Activated naive CD8-positive, alpha-beta T cell (primary cell): Measurements from ENCODE around the gene PCDHGA12.
"Not testable (repeated sequence)": the region's sequence is repeated elsewhere in the genome, so short reads cannot be mapped to it uniquely, and the experiment has no call there.

Source experiments
- H3K27ac Mint-ChIP-seq: one replicate; pipeline ENCODE4 v1.8.0; 2021; ENCODE audit warnings: mixed read lengths
- H3K27me3 Mint-ChIP-seq: one replicate; pipeline ENCODE4 v1.8.0; 2021; ENCODE audit warnings: mixed read lengths
- H3K36me3 Mint-ChIP-seq: one replicate; pipeline ENCODE4 v1.8.0; 2021; ENCODE audit warnings: mixed read lengths
- H3K4me1 Mint-ChIP-seq: one replicate; pipeline ENCODE4 v1.8.0; 2021; ENCODE audit warnings: low read depth, mixed read lengths
- H3K4me3 Mint-ChIP-seq: one replicate; pipeline ENCODE4 v1.8.0; 2021; ENCODE audit warnings: mild to moderate bottlenecking, mixed read lengths
- H3K9me3 Mint-ChIP-seq: one replicate; pipeline ENCODE4 v1.8.0; 2021; ENCODE audit warnings: low read depth, mixed read lengths

PCDHGA12 gene

GRCh38 chr5:141398608-141399007 lies 31.7 kb upstream of the PCDHGA12 start:
- Mint-ChIP-seq H3K27me3 (peaks cover 47% of the 10 kb centered on the region), H3K4me1 (peaks cover 4% of the 10 kb centered on the region), H3K9me3 (peaks cover 16% of the 10 kb centered on the region), H3K27ac (no peak overlapping the region), H3K4me3 (peak overlapping the region; percentile 30), H3K36me3 (peaks cover 22% of the 10 kb centered on the region)

GRCh38 chr5:141399555-141400258 lies 30.6 kb upstream of the PCDHGA12 start:
- H3K4me1 Mint-ChIP-seq, result peaks cover 4% of the 10 kb centered on the region
- H3K27me3 Mint-ChIP-seq, result peaks cover 48% of the 10 kb centered on the region
- H3K36me3 Mint-ChIP-seq, result peaks cover 18% of the 10 kb centered on the region
- H3K4me3 Mint-ChIP-seq, result no peak overlapping the region
- peaks cover 19% of the 10 kb centered on the region for H3K9me3 Mint-ChIP-seq
- H3K27ac Mint-ChIP-seq, result no peak overlapping the region

GRCh38 chr5:141402553-141403243 lies 27.6 kb upstream of the PCDHGA12 start, which contains the start of gene PCDHGA9:
TSS of gene PCDHGA9 (plus strand) at chr5:141402778. CDS start at chr5:141402953, 175 bp downstream.
- Mint-ChIP-seq H3K4me3 (peak within 1 kb of the TSS; percentile 75), H3K27me3 (peaks cover 50% of the 10 kb centered on the region), H3K27ac (no peak within 1 kb of the TSS), H3K4me1 (peaks cover 4% of the 10 kb centered on the region), H3K36me3 (peaks cover 19% of the 10 kb centered on the region), H3K9me3 (peaks cover 19% of the 10 kb centered on the region)

- Mint-ChIP-seq H3K4me3 (no peak overlapping the region), H3K4me1 (peaks cover 4% of the 10 kb centered on the region), H3K27ac (no peak overlapping the region), H3K9me3 (peaks cover 19% of the 10 kb centered on the region), H3K27me3 (peaks cover 53% of the 10 kb centered on the region), H3K36me3 (peaks cover 21% of the 10 kb centered on the region)
Observed at GRCh38 chr5:141403387-141403786, 26.9 kb upstream of the PCDHGA12 start.

- peaks cover 15% of the 10 kb centered on the region for H3K36me3 Mint-ChIP-seq
- H3K27me3 Mint-ChIP-seq, result peaks cover 55% of the 10 kb centered on the region
- H3K9me3 Mint-ChIP-seq, result peaks cover 16% of the 10 kb centered on the region
- H3K27ac Mint-ChIP-seq, H3K4me1 Mint-ChIP-seq: not testable (repeated sequence)
- H3K4me3 Mint-ChIP-seq, result peak within 1 kb of the TSS; percentile 75
Observed at GRCh38 chr5:141407790-141408505, 22.4 kb upstream of the PCDHGA12 start, which contains the start of gene PCDHGB6. TSS of gene PCDHGB6 (plus strand) at chr5:141408021. CDS start at chr5:141408203, 182 bp downstream.

- H3K27ac Mint-ChIP-seq, result no peak overlapping the region
- peaks cover 13% of the 10 kb centered on the region for H3K9me3 Mint-ChIP-seq
- H3K4me3 Mint-ChIP-seq, result no peak overlapping the region
Observed at GRCh38 chr5:141409598-141410306, 20.6 kb upstream of the PCDHGA12 start.

GRCh38 chr5:141411575-141411974 lies 18.7 kb upstream of the PCDHGA12 start:
- peaks cover 23% of the 10 kb centered on the region for H3K36me3 Mint-ChIP-seq
- H3K4me1 Mint-ChIP-seq, result peaks cover 15% of the 10 kb centered on the region
- no peak overlapping the region for H3K27ac Mint-ChIP-seq
- peaks cover 51% of the 10 kb centered on the region for H3K27me3 Mint-ChIP-seq
- H3K4me3 Mint-ChIP-seq, result no peak overlapping the region
- peaks cover 13% of the 10 kb centered on the region for H3K9me3 Mint-ChIP-seq

More at GRCh38 chr5:141409598-141410306, 20.6 kb upstream of the PCDHGA12 start:
- H3K36me3 Mint-ChIP-seq, result peaks cover 20% of the 10 kb centered on the region
- peaks cover 55% of the 10 kb centered on the region for H3K27me3 Mint-ChIP-seq
- peaks cover 12% of the 10 kb centered on the region for H3K4me1 Mint-ChIP-seq

GRCh38 chr5:141412854-141413539 lies 17.3 kb upstream of the PCDHGA12 start, which contains the start of gene PCDHGA10:
TSS of gene PCDHGA10 (plus strand) at chr5:141412987. CDS start at chr5:141413176, 189 bp downstream.
- H3K27ac Mint-ChIP-seq, result no peak within 1 kb of the TSS

GRCh38 chr5:141413540-141414069 lies 16.7 kb upstream of the PCDHGA12 start:
- Mint-ChIP-seq H3K4me3 (peak overlapping the region; percentile 89), H3K36me3 (peaks cover 26% of the 10 kb centered on the region), H3K9me3 (peaks cover 16% of the 10 kb centered on the region), H3K4me1 (peaks cover 19% of the 10 kb centered on the region), H3K27ac (no peak overlapping the region), H3K27me3 (peaks cover 53% of the 10 kb centered on the region)

More at GRCh38 chr5:141412854-141413539, 17.3 kb upstream of the PCDHGA12 start, which contains the start of gene PCDHGA10:
- H3K27me3 Mint-ChIP-seq, result peaks cover 50% of the 10 kb centered on the region
- H3K4me3 Mint-ChIP-seq, result peak within 1 kb of the TSS; percentile 89
- H3K36me3 Mint-ChIP-seq, result peaks cover 22% of the 10 kb centered on the region
- peaks cover 13% of the 10 kb centered on the region for H3K9me3 Mint-ChIP-seq
- peaks cover 17% of the 10 kb centered on the region for H3K4me1 Mint-ChIP-seq

- Mint-ChIP-seq H3K27me3 (peaks cover 49% of the 10 kb centered on the region), H3K36me3 (peaks cover 27% of the 10 kb centered on the region), H3K4me1 (peaks cover 22% of the 10 kb centered on the region), H3K9me3 (peaks cover 14% of the 10 kb centered on the region), H3K4me3 (peak overlapping the region; percentile 89)
- H3K27ac Mint-ChIP-seq, result not testable (repeated sequence)
Observed at GRCh38 chr5:141414548-141415274, 15.6 kb upstream of the PCDHGA12 start.

GRCh38 chr5:141415275-141415618 lies 15.1 kb upstream of the PCDHGA12 start:
- H3K27ac Mint-ChIP-seq, H3K4me3 Mint-ChIP-seq: not testable (repeated sequence)
- Mint-ChIP-seq H3K27me3 (peaks cover 50% of the 10 kb centered on the region), H3K4me1 (peaks cover 22% of the 10 kb centered on the region), H3K36me3 (peaks cover 27% of the 10 kb centered on the region), H3K9me3 (peaks cover 13% of the 10 kb centered on the region)

- H3K27ac Mint-ChIP-seq, result peak within 1 kb of the TSS; percentile 50
- H3K9me3 Mint-ChIP-seq, result peaks cover 20% of the 10 kb centered on the region
- peaks cover 25% of the 10 kb centered on the region for H3K4me1 Mint-ChIP-seq
- peaks cover 55% of the 10 kb centered on the region for H3K27me3 Mint-ChIP-seq
- H3K36me3 Mint-ChIP-seq, result peaks cover 35% of the 10 kb centered on the region
- H3K4me3 Mint-ChIP-seq, result peak within 1 kb of the TSS; percentile 79
Observed at GRCh38 chr5:141417494-141418172, 12.7 kb upstream of the PCDHGA12 start, which contains the start of gene PCDHGB7. TSS of gene PCDHGB7 (plus strand) at chr5:141417677. CDS start at chr5:141417860, 183 bp downstream.
